H1 (cell line): ENCODE data around the gene PTPRG. TPM values are rescaled to one million over a fixed set of nuclear protein-coding genes. Genes with fewer than 3 reads are reported as not detected.

Experiments
- CTCF ChIA-PET: fragments of 300-600 bp; sonication (Branson Sonifier 250); formaldehyde crosslinking; loops from one replicate; lab custom pipeline; 2021; ENCODE audit not compliant: partially characterized antibody; lab: Charles Lee
- POLR2A ChIA-PET: fragments of 300-600 bp; sonication (Branson Sonifier 250); formaldehyde crosslinking; loops from one replicate; lab custom pipeline; 2021; ENCODE audit warnings: inconsistent platforms; ENCODE audit not compliant: partially characterized antibody; lab: Charles Lee
- DNase-seq, 2 experiments: peaks; one replicate each; pipeline versions ENCODE4 v3.0.0 to v3.0.0-alpha.2; 2010 to 2022; ENCODE audit warnings: low spot score in 2 of 2, low read depth in 1 of 2, mixed read lengths in 1 of 2
- FAIRE-seq: peaks from 2 replicates; lab custom pipeline; 2011; peaks lifted over from hg19 to GRCh38; lab: Jason Lieb, UNC
- H2AFZ ChIP-seq: 2 replicates; pipeline ENCODE4 v1.8.1; 2012; ENCODE audit warnings: low read length, inconsistent platforms
- H2AK5ac ChIP-seq: 2 replicates; pipeline ENCODE4 v1.6.1; 2013; ENCODE audit warnings: low read depth, low read length
- H2BK120ac ChIP-seq: replicated peaks from 2 replicates; pipeline ENCODE3; 2013; ENCODE audit warnings: low read depth, low read length, inconsistent platforms
- H2BK12ac ChIP-seq: 2 replicates; pipeline ENCODE4 v1.6.1; 2013; ENCODE audit warnings: low read depth, low read length
- H2BK15ac ChIP-seq: 2 replicates; pipeline ENCODE4 v1.6.1; 2013; ENCODE audit warnings: low read length
- H2BK20ac ChIP-seq: 2 replicates; pipeline ENCODE4 v1.6.1; 2013; ENCODE audit warnings: low read length
- H2BK5ac ChIP-seq: 2 replicates; pipeline ENCODE4 v1.6.1; 2013; ENCODE audit warnings: low read depth, low read length
- H3K14ac ChIP-seq: 2 replicates; pipeline ENCODE4 v1.6.1; 2013; ENCODE audit warnings: inconsistent platforms; ENCODE audit not compliant: insufficient read length
- H3K18ac ChIP-seq: 2 replicates; pipeline ENCODE4 v1.6.1; 2013; ENCODE audit warnings: low read length; ENCODE audit errors: extremely low read depth
- H3K23ac ChIP-seq: 2 replicates; pipeline ENCODE4 v1.6.1; 2013; ENCODE audit warnings: inconsistent platforms; ENCODE audit not compliant: insufficient read length
- H3K23me2 ChIP-seq: 2 replicates; pipeline ENCODE4 v1.6.1; 2013; ENCODE audit warnings: low read depth, low read length
- H3K27ac ChIP-seq: 2 replicates; pipeline ENCODE4 v1.6.1; 2011; ENCODE audit warnings: low read depth, low read length, inconsistent platforms
- H3K27me3 ChIP-seq, 4 experiments: replicated peaks in 1 of 4; 1 replicate in 1 of 4; 2 replicates in 3 of 4; pipeline versions ENCODE4 v1.6.1 to v1.8.1; 2011 to 2013; ENCODE audit warnings: low read length in 3 of 4, mild to moderate bottlenecking in 3 of 4, inconsistent platforms in 2 of 4, mixed read lengths in 2 of 4, moderate library complexity in 1 of 4; ENCODE audit not compliant: control insufficient read depth in 3 of 4, insufficient read depth in 3 of 4; ENCODE audit errors: extremely low read depth in 1 of 4
- H3K36me3 ChIP-seq, 4 experiments: 2 replicates each; pipeline versions ENCODE4 v1.6.1 to v1.8.1; 2011 to 2013; ENCODE audit warnings: mild to moderate bottlenecking in 4 of 4, low read length in 3 of 4, moderate library complexity in 2 of 4, control low read depth in 1 of 4, inconsistent platforms in 1 of 4; ENCODE audit not compliant: insufficient read depth in 4 of 4, control insufficient read depth in 2 of 4
- H3K4ac ChIP-seq: replicated peaks from 2 replicates; pipeline ENCODE3; 2013; ENCODE audit warnings: low read length, low read depth, mixed read lengths, inconsistent platforms; ENCODE audit not compliant: insufficient read length
- H3K4me1 ChIP-seq, 4 experiments: replicated peaks in 1 of 4; 1 replicate in 1 of 4; 2 replicates in 3 of 4; pipeline versions ENCODE4 v1.6.1 to v1.8.1; 2011 to 2013; ENCODE audit warnings: low read length in 3 of 4, inconsistent platforms in 2 of 4, mixed read lengths in 1 of 4; ENCODE audit not compliant: insufficient read depth in 4 of 4, control insufficient read depth in 3 of 4
- H3K4me2 ChIP-seq, 2 experiments: 2 replicates each; pipeline versions ENCODE4 v1.6.1 to v1.8.1; 2011 to 2013; ENCODE audit warnings: low read depth in 2 of 2, low read length in 2 of 2, control low read depth in 1 of 2, inconsistent platforms in 1 of 2, mild to moderate bottlenecking in 1 of 2; ENCODE audit not compliant: insufficient read depth in 1 of 2
- H3K4me3 ChIP-seq, 4 experiments: fragments of 200-600, 300-600 bp in 1 of 4; sonication (generic), shearing (Covaris generic), sonication (Bioruptor Twin) in 1 of 4; 2 replicates each; pipeline versions ENCODE4 v1.5.1 to v1.8.1; 2011 to 2016; ENCODE audit warnings: low read length in 4 of 4, low read depth in 3 of 4, control low read depth in 2 of 4, inconsistent platforms in 2 of 4, mild to moderate bottlenecking in 2 of 4, mixed read lengths in 1 of 4, moderate library complexity in 1 of 4; ENCODE audit not compliant: insufficient read depth in 2 of 4; ENCODE audit errors: extremely low read depth in 1 of 4
- H3K56ac ChIP-seq: replicated peaks from 2 replicates; pipeline ENCODE3; 2013; ENCODE audit warnings: low read depth, mild to moderate bottlenecking, mixed read lengths, low read length, inconsistent platforms; ENCODE audit not compliant: insufficient read length
- H3K79me1 ChIP-seq: 2 replicates; pipeline ENCODE4 v1.6.1; 2013; ENCODE audit warnings: low read depth, low read length, control low read depth
- H3K79me2 ChIP-seq, 2 experiments: 2 replicates each; pipeline versions ENCODE4 v1.6.1 to v1.8.1; 2012 to 2013; ENCODE audit warnings: low read length in 2 of 2, mild to moderate bottlenecking in 2 of 2, inconsistent platforms in 1 of 2; ENCODE audit not compliant: insufficient read depth in 2 of 2, control insufficient read depth in 1 of 2
- H3K9ac ChIP-seq, 4 experiments: replicated peaks in 1 of 4; 1 replicate in 1 of 4; 2 replicates in 3 of 4; pipeline versions ENCODE4 v1.6.1 to v1.8.1; 2011 to 2013; ENCODE audit warnings: low read depth in 3 of 4, low read length in 3 of 4, control low read depth in 2 of 4, mild to moderate bottlenecking in 2 of 4, moderate library complexity in 2 of 4, inconsistent platforms in 1 of 4; ENCODE audit errors: extremely low read depth in 1 of 4
- H3K9me3 ChIP-seq, 2 experiments: 2 replicates each; pipeline versions ENCODE4 v1.6.1 to v1.8.1; 2012 to 2013; ENCODE audit warnings: mild to moderate bottlenecking in 2 of 2, moderate library complexity in 2 of 2, control low read depth in 1 of 2, inconsistent platforms in 1 of 2, low read depth in 1 of 2, low read length in 1 of 2, mixed read lengths in 1 of 2; ENCODE audit not compliant: insufficient read depth in 2 of 2
- H4K20me1 ChIP-seq, 2 experiments: replicated peaks in 1 of 2; 2 replicates each; pipeline versions ENCODE3 to v1.8.1; 2011 to 2013; ENCODE audit warnings: inconsistent platforms in 2 of 2, low read length in 2 of 2, mild to moderate bottlenecking in 1 of 2; ENCODE audit not compliant: insufficient read depth in 2 of 2, control insufficient read depth in 1 of 2
- H4K5ac ChIP-seq: 2 replicates; pipeline ENCODE4 v1.6.1; 2013; ENCODE audit warnings: low read length, low read depth, mixed read lengths, inconsistent platforms; ENCODE audit not compliant: insufficient read length
- H4K8ac ChIP-seq: 2 replicates; pipeline ENCODE4 v1.8.0; 2013; ENCODE audit warnings: mild to moderate bottlenecking, moderate library complexity, low read length, inconsistent platforms; ENCODE audit not compliant: insufficient read depth; ENCODE audit errors: extremely low read depth
- H4K91ac ChIP-seq: replicated peaks from 2 replicates; pipeline ENCODE3; 2013; ENCODE audit warnings: low read length, mixed read lengths, inconsistent platforms; ENCODE audit not compliant: insufficient read length
- ASH2L ChIP-seq: fragments of 200-600, 300-600 bp; sonication (generic); IDR thresholded peaks from one replicate; pipeline ENCODE4 v1.7.1; 2017; ENCODE audit warnings: low read length
- BRCA1 ChIP-seq: IDR thresholded peaks from 2 replicates; pipeline ENCODE4 v1.6.1; 2012; ENCODE audit warnings: low read depth, low read length, improper control_type of control experiment
- CREB1 ChIP-seq: IDR thresholded peaks from 2 replicates; pipeline ENCODE4 v1.6.1; 2012; ENCODE audit warnings: inconsistent platforms
- JUND ChIP-seq: IDR thresholded peaks from 2 replicates; pipeline ENCODE4 v1.6.1; 2011; ENCODE audit warnings: mild to moderate bottlenecking, improper control_type of control experiment, low read length
- NRF1 ChIP-seq: IDR thresholded peaks from 2 replicates; pipeline ENCODE4 v1.6.1; 2011; ENCODE audit warnings: mild to moderate bottlenecking, low read depth, low read length, improper control_type of control experiment
- RNF2 ChIP-seq: fragments of 200-900, 300-1000 bp; sonication (generic); IDR thresholded peaks from 2 replicates; pipeline ENCODE4 v1.7.1; 2016; ENCODE audit warnings: borderline replicate concordance, low read depth, mild to moderate bottlenecking, antibody characterized with exemption, low read length; ENCODE audit not compliant: poor library complexity, severe bottlenecking; ENCODE audit errors: missing control alignments
- SRF ChIP-seq: IDR thresholded peaks from 2 replicates; pipeline ENCODE4 v1.6.1; 2011; ENCODE audit warnings: mild to moderate bottlenecking, low read depth, low read length, moderate library complexity
- TCF12 ChIP-seq: IDR thresholded peaks from 2 replicates; pipeline ENCODE4 v1.6.1; 2011; ENCODE audit warnings: low read depth, mild to moderate bottlenecking, low read length
- WGBS, 2 experiments: shearing (Covaris generic) in 1 of 2; methylation state at CpG; one replicate each; pipeline versions ENCODE4 v1.1.6 to v1.1.7; 2013 to 2015; ENCODE audit warnings: low lambda C conversion rate in 2 of 2, mixed read lengths in 2 of 2, inconsistent platforms in 1 of 2, low coverage in 1 of 2, missing lambda C conversion rate in 1 of 2; ENCODE audit not compliant: insufficient replicate concordance in 2 of 2, insufficient coverage in 1 of 2, insufficient read length in 1 of 2; ENCODE audit errors: extremely low coverage in 1 of 2, missing lambda C conversion rate in 1 of 2; 5-methylcytosine and 5-hydroxymethylcytosine counted together
- polyA plus RNA-seq, 7 experiments: library from polyadenylated mRNA; depleted of rRNA in 3 of 7; stranded (reverse) in 5 of 7; unstranded in 2 of 7; fragments of >200 nt in 5 of 7; fragments of 200-250 nt in 2 of 7; gene quantifications; 1 replicate in 5 of 7; 2 replicates in 1 of 7; 4 replicates in 1 of 7; pipeline versions ENCODE4 v1.2.1 to v1.2.3, GENCODE V29; 2011 to 2013; ENCODE audit warnings: missing spikeins in 2 of 7, mixed read lengths in 2 of 7
- total RNA-seq: library from RNA; stranded (reverse); fragmentation: NEBNext Ultra II Directional; extraction: Animal tissue kit (Norgen Biotek cat#: 25700); gene quantifications from 2 replicates; pipeline ENCODE4 v1.2.1, GENCODE V29; 2021

Gene PTPRG
- total and polyA plus RNA-seq, 2 of the 8 experiments (the other 6 are each of a cell fraction or from before 2014, with no cell fraction given): 23.3 to 96.2 TPM

DNA sequence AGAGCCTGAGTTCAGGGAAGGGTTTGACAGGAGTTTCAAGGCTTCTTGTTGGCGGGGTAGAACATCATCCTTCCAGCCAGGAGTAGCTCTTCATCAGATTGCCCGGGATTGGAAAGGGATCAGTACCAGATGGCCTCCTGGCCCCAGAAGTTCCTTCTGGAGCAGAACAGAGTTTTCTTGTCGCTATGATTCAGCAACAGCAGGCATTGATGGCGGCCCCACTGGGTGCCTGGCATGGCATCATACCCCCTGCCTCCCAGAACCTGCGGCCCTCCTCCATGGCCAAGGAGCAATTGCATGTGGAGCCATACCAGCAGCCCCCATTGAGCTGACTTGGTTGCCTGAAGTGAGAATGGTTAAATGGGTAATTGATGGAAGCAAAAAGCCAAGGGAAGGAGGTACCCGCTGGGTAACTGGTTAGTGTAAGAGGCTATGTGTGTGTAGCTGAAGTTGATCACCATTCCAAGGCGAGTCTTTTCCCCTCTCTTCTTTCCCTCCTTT, 305.6 kb downstream of the PTPRG start:
- no peak overlapping the region for H3K27ac ChIP-seq
- no peak overlapping the region for H2AFZ ChIP-seq
- no peak overlapping the region for H2AK5ac ChIP-seq
- ChIA-PET CTCF (interaction anchor here (0.6 to 2.1 kb wide), 4 partner anchors 8 to 69 kb away, joined by 3 to 9 read pairs (median 4); no protein-coding TSS in a partner anchor), POLR2A (interaction anchor here (0.6 kb wide), 2 partner anchors 57 to 101 kb away, joined by 3 read pairs; no protein-coding TSS in a partner anchor)
- no peak overlapping the region for H2BK15ac ChIP-seq
- peaks cover 4% of the 10 kb centered on the region; the same call in 1 of the 2 replicates for H3K79me1 ChIP-seq
- no peak overlapping the region for H2BK120ac ChIP-seq
- no peak overlapping the region for H2BK20ac ChIP-seq
- H3K4me3 ChIP-seq: no peak overlapping the region
- H3K79me2 ChIP-seq: peaks cover 0 to 82% of the 10 kb centered on the region in 2 experiments; a peak in 3 of 4 replicates
- FAIRE-seq (no peak), DNase-seq (no peak)
- no peak overlapping the region for H3K14ac ChIP-seq
- H3K18ac ChIP-seq: no peak overlapping the region
- H4K5ac ChIP-seq: no peak overlapping the region
- WGBS, 2 experiments: 96% methylated on average over 7 of the region's 7 CpGs; no CpG with 5 or more reads in 1 of the 2 experiments
- no peak overlapping the region for H3K4me2 ChIP-seq
- H3K23me2 ChIP-seq: no peaks in the 10 kb centered on the region
- no peak overlapping the region for H3K4ac ChIP-seq
- H3K36me3 ChIP-seq: no peaks in the 10 kb centered on the region
- H3K56ac ChIP-seq: no peak overlapping the region
- H3K23ac ChIP-seq: no peak overlapping the region
- H4K20me1 ChIP-seq: peaks cover 3 to 9% of the 10 kb centered on the region in 2 experiments
- no peaks in the 10 kb centered on the region for H3K27me3 ChIP-seq
- H2BK12ac ChIP-seq: no peak overlapping the region
- no peaks in the 10 kb centered on the region for H3K9me3 ChIP-seq
- H2BK5ac ChIP-seq: no peak overlapping the region
- H3K4me1 ChIP-seq: peaks cover 2 to 29% (median 22%) of the 10 kb centered on the region in 4 experiments; a peak in 6 of 7 replicates
- no peak overlapping the region for H4K91ac ChIP-seq
- no peak overlapping the region; the same call in 1 of the 2 replicates for H4K8ac ChIP-seq
- no peak overlapping the region for H3K9ac ChIP-seq
- TF ChIP-seq RNF2 (no peak), JUND (no peak), SRF (no peak), TCF12 (no peak), BRCA1 (no peak), ASH2L (no peak), CREB1 (no peak), NRF1 (no peak)
